Measurements from ENCODE around the gene ARMH1.
A peak's percentile ranks its signal among the peaks of the same experiment; 100 is the strongest.
"Not testable (repeated sequence)": the region's sequence is repeated elsewhere in the genome, so short reads cannot be mapped to it uniquely, and the experiment has no call there.

The ARMH1 gene

DNA sequence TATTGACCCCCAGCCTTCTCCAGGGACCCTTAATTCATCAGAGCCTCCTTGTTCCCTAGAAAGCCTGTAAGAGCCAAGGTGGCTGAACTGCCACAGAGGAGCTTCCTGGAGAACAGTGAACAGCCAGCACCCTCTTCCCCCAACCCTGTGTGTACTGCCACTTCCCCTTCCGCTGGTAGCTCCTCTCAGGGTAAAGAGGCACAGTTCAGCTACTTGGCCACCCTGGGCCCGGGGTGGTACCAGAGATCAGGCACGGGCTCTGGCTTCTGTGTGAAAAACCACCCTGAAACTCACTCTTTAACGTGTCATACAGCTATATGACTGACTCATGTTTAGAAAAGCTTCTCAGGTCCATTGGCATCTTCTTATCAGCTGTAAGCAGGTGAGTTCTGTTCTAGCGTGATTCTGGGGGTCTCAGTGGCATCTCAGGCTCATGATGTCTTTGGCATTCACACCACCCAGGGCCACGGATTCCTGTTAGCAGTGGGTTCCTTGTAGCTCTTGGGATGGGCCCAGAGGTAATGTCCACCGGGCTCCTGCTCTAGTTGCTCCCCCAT lies 22.4 kb downstream of the ARMH1 start:
- no peak for DNase-seq

DNA sequence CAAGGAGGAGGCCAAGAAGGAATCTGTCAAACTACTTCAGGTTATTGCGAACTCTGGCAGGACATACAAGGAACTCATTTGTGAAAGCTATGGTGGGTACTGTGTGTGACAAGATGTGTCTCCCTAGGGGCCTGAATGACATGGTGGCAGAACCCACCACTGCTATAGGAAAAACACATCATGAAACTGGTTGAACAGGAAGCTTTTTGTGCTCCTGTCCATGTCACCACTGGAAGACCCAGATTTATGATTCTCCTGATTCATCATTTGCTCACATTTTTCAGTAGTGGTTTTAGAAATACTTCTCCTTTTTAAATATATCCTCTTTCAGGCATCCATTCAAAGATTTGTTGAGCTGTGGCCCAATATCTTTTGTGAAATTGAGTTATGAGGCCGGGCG lies 23.6 kb downstream of the ARMH1 start:
- no peak for DNase-seq

DNA sequence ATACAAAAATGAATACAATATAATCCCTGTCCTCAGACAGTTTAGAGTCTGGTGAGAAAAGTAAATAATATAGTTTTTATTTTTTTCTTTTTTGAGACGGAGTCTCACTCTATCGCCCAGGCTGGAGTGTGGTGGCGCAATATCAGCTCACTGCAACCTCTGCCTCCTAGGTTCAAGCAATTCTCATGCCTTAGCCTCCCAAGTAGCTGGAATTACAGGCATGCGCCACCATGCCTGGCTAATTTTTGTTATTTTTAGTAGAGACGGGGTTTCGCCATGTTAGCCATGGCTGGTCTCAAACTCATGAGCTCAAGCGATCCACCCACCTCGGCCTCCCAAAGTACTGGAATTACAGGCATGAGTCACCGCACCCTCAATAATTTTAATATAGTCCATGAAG lies 24.9 kb downstream of the ARMH1 start:
- not testable (repeated sequence) for DNase-seq

DNA sequence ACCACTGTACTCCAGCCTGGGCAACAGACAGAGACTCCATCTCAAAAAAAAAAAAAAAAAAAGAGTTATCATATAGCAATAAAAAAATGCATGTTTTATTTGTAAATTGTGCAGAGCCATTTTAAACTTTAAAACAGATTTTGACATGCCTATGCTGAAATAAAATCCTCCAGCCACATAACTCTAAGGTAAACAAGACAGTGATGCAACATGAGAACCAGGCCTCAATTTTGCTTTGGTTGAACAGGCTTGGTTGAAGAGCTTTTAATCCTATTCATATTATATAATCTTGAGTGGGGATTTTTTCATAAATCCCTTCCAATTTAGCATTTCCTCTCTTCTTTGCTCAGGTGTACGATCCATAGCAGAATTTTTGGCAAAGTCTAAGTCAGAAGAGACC lies 26.1 kb downstream of the ARMH1 start:
- DNase-seq = no peak

DNA sequence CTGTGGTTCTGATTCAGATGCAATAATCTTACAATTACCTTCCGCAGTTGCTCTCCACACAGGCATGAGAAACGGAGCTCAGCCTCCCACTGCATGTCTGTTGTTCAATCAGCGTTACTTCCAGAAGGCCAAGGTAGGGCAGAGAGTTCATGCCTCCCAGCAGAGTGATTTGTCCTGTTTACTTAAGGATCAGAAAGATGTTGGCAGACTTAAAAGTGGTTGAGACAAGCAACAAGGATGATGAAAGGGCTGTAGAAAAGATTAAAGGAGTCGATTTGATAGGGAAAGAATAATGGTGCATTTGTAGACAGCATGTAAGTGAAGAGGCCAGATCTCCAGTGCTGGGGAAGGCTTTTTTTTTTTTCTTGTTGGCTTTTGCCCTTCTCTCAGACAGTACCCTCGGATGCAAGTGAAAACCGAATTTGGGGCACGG lies 26.6 kb downstream of the ARMH1 start:
- DNase-seq = no peak

DNA sequence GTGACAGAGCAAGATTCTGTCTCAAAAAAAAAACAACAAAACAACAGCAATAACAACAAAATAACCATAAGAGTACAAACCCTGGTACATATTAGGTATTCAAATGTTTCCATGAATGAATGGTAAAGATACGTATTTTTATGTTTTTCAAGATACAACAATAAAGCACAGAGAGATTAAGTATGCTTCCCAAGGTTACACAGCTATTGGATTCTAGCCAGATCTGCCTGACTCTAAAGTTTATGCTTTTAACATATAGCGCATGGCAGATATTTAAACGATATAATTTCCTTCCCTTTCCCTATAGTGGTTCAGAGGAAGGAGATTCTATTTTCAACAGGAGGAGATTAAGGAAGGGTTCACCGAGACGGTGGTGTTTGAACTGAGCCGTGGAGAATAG lies 31.0 kb downstream of the ARMH1 start:
- no peak for DNase-seq

GRCh38 chr1:44705938-44706337 lies 31.4 kb downstream of the ARMH1 start:
- DNase-seq = no peak

DNA sequence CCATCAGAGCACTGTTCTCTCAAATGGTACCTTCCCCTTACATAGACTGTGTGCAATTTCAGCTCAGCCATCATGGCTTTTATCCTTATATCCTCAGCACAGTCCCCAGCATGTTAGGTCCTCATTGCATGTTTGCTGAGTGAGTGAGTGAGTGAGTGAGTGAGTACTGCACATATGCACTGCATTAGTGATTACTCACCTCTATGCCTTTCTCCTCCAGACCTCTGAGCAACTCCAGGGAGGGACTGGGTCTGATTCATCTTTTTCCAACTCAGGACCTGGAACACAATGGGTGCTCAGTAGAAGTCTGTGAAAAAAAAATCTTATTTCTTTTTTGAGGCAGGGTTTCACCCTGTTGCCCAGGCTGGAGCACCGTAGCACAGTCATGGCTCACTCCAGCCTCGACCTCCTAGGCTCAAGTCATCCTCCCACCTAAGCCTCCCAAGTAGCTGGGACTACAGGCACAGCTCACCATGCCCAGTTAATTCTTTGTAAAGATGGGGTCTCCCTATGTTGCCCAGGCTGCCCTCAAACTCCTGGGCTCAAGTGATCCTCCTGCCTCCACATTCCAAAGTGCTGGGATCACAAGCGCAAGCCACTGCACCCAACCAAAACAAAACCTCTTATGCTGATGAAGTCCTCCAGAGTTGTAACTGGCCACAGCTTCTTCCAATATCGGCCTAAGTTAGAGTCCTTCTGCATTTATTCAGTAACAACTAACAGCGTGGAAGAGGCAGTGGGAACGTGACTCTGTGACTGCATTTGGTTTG lies 32.8 kb downstream of the ARMH1 start:
- no peak for DNase-seq

GRCh38 chr1:44707959-44708831 lies 33.7 kb downstream of the ARMH1 start:
- peak; percentile 24 for DNase-seq

DNA sequence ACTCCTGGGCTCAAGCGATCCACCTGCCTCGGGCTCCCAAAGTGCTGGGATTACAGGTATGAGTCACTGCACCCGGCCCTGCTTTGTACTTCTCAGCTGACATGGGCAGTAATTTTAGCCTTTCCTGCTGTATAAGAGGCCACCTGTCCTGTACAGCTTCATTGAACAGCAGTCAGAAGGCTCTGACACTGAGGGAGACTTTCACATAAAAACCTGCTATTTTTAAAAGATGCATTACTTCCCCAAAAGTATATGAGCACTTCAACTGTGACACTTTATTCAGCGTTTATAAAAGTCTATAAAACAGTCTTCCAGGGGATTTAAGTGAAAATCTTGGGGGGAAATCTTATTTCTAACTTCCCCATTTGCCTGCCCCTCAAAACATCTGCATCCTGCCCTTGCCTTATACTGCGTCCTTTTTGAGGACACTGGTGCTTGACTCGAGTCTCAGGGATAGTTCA lies 38.8 kb downstream of the ARMH1 start:
- no peak for DNase-seq

DNA sequence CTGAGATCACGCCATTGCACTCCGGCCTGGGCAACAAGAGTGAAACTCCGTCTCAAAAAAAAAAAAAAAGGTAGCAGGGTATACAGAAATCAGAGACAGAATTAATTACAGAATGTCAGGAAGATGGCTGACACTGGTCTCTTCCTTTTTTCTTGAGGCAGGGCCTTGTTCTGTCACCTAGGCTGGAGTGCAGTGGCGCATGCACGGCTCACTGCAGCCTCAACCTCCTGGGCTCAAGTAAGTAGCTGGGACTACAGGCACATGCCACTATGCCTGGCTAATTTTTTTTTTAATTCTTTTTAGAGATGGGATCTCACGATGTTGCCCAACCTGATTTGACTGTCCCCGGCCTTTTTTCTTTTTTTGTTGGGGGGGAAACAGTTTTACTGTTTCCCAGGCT lies 40.0 kb downstream of the ARMH1 start:
- DNase-seq = no peak

- DNase-seq = peak; percentile 7
Measured at GRCh38 chr1:44714944-44715571, 40.5 kb downstream of the ARMH1 start.

- DNase-seq = no peak
Measured at GRCh38 chr1:44717156-44717555, 42.6 kb downstream of the ARMH1 start.

- no peak for DNase-seq
Measured at GRCh38 chr1:44717653-44718052, 43.1 kb downstream of the ARMH1 start.

- DNase-seq = no peak
Measured at GRCh38 chr1:44718091-44718490, 43.6 kb downstream of the ARMH1 start.

DNA sequence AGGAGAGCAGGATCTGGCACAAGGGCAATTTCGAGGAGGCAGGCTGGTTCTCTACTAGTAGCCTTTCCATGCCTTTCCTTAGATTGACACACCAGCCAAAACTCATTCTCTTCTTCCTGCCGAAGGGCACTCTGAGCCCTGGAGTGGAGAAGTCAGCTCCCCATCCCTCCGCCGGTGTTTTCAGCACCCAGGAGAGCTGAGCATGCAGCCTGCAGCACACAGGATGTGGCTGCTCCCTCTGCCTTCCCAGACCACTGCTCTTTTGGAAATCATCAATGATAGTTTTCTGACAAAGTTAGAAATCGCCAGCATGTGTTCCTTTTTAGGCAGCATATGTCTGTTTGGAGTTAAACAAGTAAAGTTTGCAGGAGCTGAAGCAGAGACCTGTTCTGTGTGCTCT lies 44.8 kb downstream of the ARMH1 start:
- DNase-seq = no peak

GRCh38 chr1:44720281-44720680 lies 45.8 kb downstream of the ARMH1 start:
- no peak for DNase-seq

- DNase-seq = peak; percentile 83
Measured at GRCh38 chr1:44721485-44722361, 47.2 kb downstream of the ARMH1 start.

DNA sequence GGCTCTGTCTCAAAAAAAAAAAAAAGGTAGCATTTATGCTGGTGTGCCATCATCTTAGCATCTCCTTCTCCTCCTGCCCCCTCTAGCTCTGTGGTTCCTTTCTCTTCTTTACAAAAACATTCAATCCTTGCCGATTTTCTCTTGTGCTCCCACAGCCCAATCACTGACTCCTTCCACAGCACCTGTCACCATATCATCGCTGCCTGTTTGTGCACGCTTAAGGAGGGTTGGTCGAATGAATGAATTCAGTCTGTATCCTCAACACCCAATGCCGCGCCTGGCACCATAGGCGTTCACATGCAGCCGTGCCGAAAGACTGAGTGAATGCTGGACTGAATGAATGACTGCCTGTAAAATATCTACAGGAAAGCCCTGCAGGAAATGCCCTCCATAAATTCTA lies 48.5 kb downstream of the ARMH1 start:
- no peak for DNase-seq

DNA sequence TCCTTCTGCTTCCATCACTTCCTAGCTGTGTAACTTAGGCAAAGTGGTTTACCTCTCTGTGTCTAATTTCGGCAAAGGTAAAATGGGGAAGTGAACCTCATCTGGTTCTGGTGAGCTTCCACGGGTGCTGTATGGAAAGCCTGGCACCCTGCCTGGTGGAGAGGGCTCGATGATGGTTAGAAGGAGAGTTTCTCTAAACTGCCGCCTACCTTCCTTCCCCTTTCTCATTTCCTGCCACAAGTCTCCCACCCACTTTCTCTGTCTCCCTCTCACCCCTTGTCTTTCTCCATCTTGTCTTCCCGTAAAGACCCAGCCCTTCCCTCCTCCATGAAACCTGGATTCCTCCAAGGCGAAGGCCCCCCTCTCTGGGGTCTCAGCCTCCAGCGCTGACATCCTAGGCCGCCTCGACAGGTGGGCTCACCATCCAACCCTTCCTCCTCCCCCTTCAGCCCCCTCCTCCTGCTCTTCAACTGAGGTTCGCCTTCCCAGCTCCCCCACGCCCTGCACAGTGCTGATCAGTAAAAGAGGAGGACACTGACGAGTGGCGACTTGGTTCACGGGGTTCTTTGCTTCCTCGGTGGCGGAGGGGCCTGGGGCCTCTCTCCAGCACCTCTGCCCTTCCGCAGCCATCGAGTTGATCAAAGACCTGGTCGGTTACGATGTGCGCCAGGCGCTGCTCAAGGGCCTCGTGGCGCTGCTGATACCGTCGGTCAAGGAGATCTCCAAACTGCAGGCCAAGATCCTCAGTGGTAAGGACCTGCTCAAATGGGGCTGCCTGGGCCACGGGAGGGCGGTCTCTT lies 49.2 kb downstream of the ARMH1 start:
- no peak for DNase-seq

GRCh38 chr1:44724296-44724954 lies 49.9 kb downstream of the ARMH1 start:
- no peak for DNase-seq

All from NCI-H1048 (cell line).